Prostate gland (tissue), 2 donors: ENCODE measurements around the gene COLQ. TPM values are rescaled to one million over a fixed set of nuclear protein-coding genes. Genes with fewer than 3 reads are reported as not detected.
"Not testable (repeated sequence)": the region's sequence is repeated elsewhere in the genome, so short reads cannot be mapped to it uniquely, and the experiment has no call there.

ENCODE experiments used
- DNase-seq: peaks from one replicate; pipeline ENCODE4 v3.0.0-alpha.2; 2019; ENCODE audit warnings: low spot score
- H3K27ac ChIP-seq, 2 donors: fragments of 200-600 bp; sonication (generic); 2 replicates each; pipeline ENCODE4 v1.5.1; 2017 to 2019
- H3K27me3 ChIP-seq: fragments of 200-600 bp; sonication (generic); replicated peaks from 2 replicates; pipeline ENCODE4 v1.5.1; 2019; ENCODE audit not compliant: insufficient read depth
- H3K36me3 ChIP-seq, 2 donors: fragments of 200-600 bp; sonication (generic); 1 replicate in 1 of 2; 2 replicates in 1 of 2; pipeline versions ENCODE4 v1.5.1 to v1.8.1; 2017 to 2019
- H3K4me1 ChIP-seq: fragments of 200-600 bp; sonication (generic); replicated peaks from 2 replicates; pipeline ENCODE4 v1.5.1; 2019
- H3K4me3 ChIP-seq, 2 donors: fragments of 200-600 bp; sonication (generic); 2 replicates each; pipeline ENCODE4 v1.5.1; 2017 to 2019
- H3K9me3 ChIP-seq: fragments of 200-600 bp; sonication (generic); 2 replicates; pipeline ENCODE4 v1.5.1; 2017
- POLR2A ChIP-seq: fragments of 450-650 bp; IDR thresholded peaks from one replicate; pipeline ENCODE4 v1.6.1; 2016; ENCODE audit warnings: antibody characterized with exemption, mild to moderate bottlenecking
- POLR2AphosphoS5 ChIP-seq: sonication (generic); formaldehyde crosslinking; IDR thresholded peaks from one replicate; pipeline ENCODE4 v1.6.1; 2017; ENCODE audit warnings: antibody characterized with exemption
- WGBS: methylation state at CpG from one replicate; pipeline ENCODE4 v1.1.5; 2018; 5-methylcytosine and 5-hydroxymethylcytosine counted together
- intact Hi-C: fragments of 100-400 bp; cut with DNase I; formaldehyde crosslinking; loops from one replicate; pipeline ENCODE4 v1.14.2; 2022
- total RNA-seq, 2 donors: library from RNA; depleted of rRNA; stranded (reverse); fragments of >200 nt; gene quantifications; one replicate each; pipeline ENCODE4 v1.1.0, GENCODE V29; 2016
- TF ChIP-seq, protein P1 (sequence below), 4 experiments: fragments of 200-600 bp in 2 of 4; fragments of 450-650 bp in 2 of 4; sonication (generic) in 2 of 4; IDR thresholded peaks; 1 replicate in 3 of 4; 2 replicates in 1 of 4; pipeline ENCODE4 v1.5.1; 2016 to 2019; ENCODE audit warnings: antibody characterized with exemption in 4 of 4, mild to moderate bottlenecking in 2 of 4, moderate library complexity in 2 of 4

Gene COLQ
- total RNA-seq, 2 donors from 2014 or later = 0.87 to 3.9 TPM

DNA sequence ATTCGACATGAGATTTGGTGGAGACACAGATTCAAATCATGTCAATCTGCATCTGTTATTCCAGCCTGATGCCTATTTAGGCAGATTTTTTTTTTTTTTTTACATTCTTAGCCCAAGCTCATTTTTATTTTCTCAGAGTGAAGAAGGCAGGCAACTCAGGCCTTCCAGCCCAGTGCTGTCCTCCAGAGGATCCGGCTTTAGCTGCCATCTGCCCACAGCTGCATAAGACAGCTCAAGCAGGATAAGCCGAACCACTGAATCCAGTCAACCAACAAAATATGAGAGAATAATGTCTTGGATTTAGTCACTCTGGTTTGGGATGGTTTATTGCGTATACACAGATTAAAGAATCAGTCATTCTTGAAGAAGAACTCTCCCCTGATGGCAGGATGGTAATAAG, 19.9 kb upstream of the COLQ start:
- TF ChIP-seq, protein P1, sequence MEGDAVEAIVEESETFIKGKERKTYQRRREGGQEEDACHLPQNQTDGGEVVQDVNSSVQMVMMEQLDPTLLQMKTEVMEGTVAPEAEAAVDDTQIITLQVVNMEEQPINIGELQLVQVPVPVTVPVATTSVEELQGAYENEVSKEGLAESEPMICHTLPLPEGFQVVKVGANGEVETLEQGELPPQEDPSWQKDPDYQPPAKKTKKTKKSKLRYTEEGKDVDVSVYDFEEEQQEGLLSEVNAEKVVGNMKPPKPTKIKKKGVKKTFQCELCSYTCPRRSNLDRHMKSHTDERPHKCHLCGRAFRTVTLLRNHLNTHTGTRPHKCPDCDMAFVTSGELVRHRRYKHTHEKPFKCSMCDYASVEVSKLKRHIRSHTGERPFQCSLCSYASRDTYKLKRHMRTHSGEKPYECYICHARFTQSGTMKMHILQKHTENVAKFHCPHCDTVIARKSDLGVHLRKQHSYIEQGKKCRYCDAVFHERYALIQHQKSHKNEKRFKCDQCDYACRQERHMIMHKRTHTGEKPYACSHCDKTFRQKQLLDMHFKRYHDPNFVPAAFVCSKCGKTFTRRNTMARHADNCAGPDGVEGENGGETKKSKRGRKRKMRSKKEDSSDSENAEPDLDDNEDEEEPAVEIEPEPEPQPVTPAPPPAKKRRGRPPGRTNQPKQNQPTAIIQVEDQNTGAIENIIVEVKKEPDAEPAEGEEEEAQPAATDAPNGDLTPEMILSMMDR (IDR thresholded peaks at IDR 0.05) = no peak
- intact Hi-C loops = no loop called here
- H3K27me3 ChIP-seq = no peaks in the 10 kb centered on the region
- no peaks in the 10 kb centered on the region for H3K36me3 ChIP-seq
- WGBS = 99% methylated on average over 4 of the region's 4 CpGs
- DNase-seq = no peak
- no peaks in the 10 kb centered on the region for H3K9me3 ChIP-seq
- no peaks in the 10 kb centered on the region for H3K4me1 ChIP-seq
- no peak overlapping the region for H3K27ac ChIP-seq
- no peak overlapping the region for H3K4me3 ChIP-seq

DNA sequence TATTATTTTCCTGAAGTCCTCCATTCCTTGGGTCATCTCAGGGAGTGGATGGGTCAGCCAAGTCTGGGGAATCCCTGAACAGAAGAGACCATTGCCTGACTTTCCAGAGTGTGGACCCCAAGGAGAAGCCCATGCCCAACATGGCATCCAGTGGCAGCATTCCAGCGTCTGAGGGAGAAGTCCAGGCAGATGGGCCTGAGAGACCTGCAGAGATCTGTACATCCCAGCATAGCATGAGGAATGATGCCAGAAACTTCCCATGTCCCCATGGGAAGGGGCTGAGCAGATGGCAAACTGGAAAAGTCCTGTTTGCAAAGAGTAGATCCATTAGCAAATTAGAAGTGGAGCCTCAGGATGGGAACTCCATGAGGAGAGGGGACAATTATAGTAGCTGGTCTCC, 17.6 kb upstream of the COLQ start:
- WGBS = 80% methylated on average over 1 of the region's 1 CpG

DNA sequence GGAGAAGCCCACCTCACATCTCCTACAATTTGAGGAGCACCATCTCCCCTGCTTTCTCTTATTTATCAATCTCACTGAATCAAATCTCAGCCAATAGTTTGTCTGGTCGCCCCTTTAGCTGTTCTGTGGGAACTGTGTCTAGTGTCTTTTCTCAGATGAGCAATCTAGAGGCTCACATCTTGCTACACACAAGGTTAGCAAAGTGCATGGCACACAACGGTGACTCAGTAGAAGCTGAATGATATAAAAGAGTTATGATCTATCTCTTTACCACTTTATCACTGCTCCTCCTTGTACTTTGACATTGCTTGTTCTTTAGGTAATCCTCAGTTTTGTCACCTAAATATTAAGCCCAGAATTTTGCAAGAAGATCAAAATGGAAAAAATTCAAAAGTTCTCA, 16.8 kb upstream of the COLQ start:
- DNase-seq = no peak
- Histone ChIP-seq H3K27me3 (no peaks in the 10 kb centered on the region), H3K36me3 (no peaks in the 10 kb centered on the region), H3K4me1 (no peaks in the 10 kb centered on the region), H3K27ac (no peak overlapping the region), H3K9me3 (no peaks in the 10 kb centered on the region), H3K4me3 (no peak overlapping the region)
- TF ChIP-seq POLR2AphosphoS5 (no peak), POLR2A (no peak)
- TF ChIP-seq, protein P1 (IDR thresholded peaks at IDR 0.05) = no peak
- 97% methylated on average over 2 of the region's 2 CpGs for WGBS
- intact Hi-C loops = no loop called here

More for the DNA sequence above, 17.6 kb upstream of the COLQ start:
- no peaks in the 10 kb centered on the region for H3K9me3 ChIP-seq
- H3K4me1 ChIP-seq = no peaks in the 10 kb centered on the region
- intact Hi-C loops = no loop called here
- H3K4me3 ChIP-seq = no peak overlapping the region
- no peak for DNase-seq
- no peaks in the 10 kb centered on the region for H3K27me3 ChIP-seq
- H3K27ac ChIP-seq = no peak overlapping the region
- H3K36me3 ChIP-seq = no peaks in the 10 kb centered on the region
- no peak for TF ChIP-seq POLR2A
- TF ChIP-seq POLR2AphosphoS5 = no peak
- TF ChIP-seq, protein P1 (IDR thresholded peaks at IDR 0.05) = no peak

DNA sequence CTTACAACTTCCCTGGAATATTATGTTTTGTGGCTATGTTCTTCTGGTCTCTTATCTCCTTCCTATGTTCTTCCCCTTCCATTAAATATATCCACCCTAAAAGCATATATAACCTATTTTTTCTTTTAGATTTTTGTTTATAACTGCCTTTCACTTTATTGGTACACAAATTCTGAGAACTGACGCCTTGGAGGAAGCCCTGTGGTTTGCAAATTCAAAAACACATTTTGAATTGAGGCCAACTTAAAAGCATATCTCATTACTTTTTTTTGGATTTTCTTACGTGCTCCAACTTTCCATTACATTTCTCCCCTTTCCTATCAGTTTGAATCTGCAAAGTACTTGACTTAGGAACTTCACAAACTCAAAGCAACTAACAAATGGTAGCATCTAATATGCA, 15.3 kb upstream of the COLQ start:
- intact Hi-C loops = no loop called here

DNA sequence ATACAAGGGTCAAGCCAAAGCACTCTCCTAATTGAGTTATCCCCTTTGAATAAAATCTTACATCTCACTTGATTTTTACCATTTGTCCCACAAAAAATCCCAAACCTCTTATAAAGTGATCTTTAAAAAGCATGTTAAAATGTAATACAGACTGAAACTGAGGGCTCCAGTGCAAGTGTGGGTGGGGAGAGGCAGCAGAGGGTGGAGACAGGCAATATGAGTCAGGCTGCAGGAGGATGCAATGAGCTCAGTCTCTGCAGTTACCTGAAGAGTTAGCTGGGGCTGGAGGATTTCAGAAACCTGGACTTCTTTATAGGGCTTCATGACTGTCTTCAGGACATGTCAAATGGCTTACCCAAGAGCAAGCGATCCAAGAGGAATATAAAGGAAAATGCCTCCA, 14.2 kb upstream of the COLQ start:
- WGBS = 100% methylated on average over 1 of the region's 1 CpG
- DNase-seq = no peak
- intact Hi-C loops = no loop called here
- Histone ChIP-seq H3K27ac (no peak overlapping the region), H3K4me1 (no peaks in the 10 kb centered on the region), H3K9me3 (no peaks in the 10 kb centered on the region), H3K27me3 (no peaks in the 10 kb centered on the region), H3K4me3 (no peak overlapping the region), H3K36me3 (no peaks in the 10 kb centered on the region)
- no peak for TF ChIP-seq POLR2A
- no peak for TF ChIP-seq POLR2AphosphoS5
- TF ChIP-seq, protein P1 (IDR thresholded peaks at IDR 0.05) = no peak

More for the DNA sequence above, 15.3 kb upstream of the COLQ start:
- Histone ChIP-seq H3K27ac (no peak overlapping the region), H3K36me3 (no peaks in the 10 kb centered on the region), H3K4me3 (no peak overlapping the region), H3K27me3 (no peaks in the 10 kb centered on the region), H3K4me1 (no peaks in the 10 kb centered on the region), H3K9me3 (no peaks in the 10 kb centered on the region)
- WGBS = 59% methylated on average over 2 of the region's 2 CpGs
- TF ChIP-seq POLR2AphosphoS5 = no peak
- no peak for TF ChIP-seq POLR2A
- TF ChIP-seq, protein P1 (IDR thresholded peaks at IDR 0.05) = no peak
- no peak for DNase-seq

DNA sequence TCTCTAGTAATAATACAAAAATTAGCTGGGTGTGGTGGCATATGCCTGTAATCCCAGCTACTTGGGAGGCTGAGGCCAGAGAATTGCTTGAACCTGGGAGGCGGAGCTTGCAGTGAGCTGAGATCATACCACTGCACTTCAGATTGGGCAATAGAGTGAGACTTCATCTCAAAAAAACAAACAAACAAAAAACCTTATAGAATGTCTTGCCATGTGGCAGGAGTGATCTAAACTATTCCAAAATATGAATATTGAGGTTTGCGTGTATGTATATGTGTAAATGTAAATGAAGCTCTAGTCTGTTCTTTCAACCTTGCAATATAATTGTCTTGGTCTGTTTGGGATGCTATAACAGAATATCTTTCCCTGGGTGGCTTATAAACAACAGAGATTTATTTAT, 11.1 kb upstream of the COLQ start:
- H3K27ac ChIP-seq, H3K9me3 ChIP-seq, H3K4me1 ChIP-seq, H3K36me3 ChIP-seq, H3K27me3 ChIP-seq, H3K4me3 ChIP-seq, DNase-seq, intact Hi-C loops: not testable (repeated sequence)
- WGBS = 93% methylated on average over 2 of the region's 2 CpGs
